MM.1S (cell line): ENCODE measurements around the gene WDR31.

ENCODE experiments used
- EZH2 ChIP-seq: fragments of 300-600 bp; sonication (generic); optimal IDR thresholded peaks from 2 replicates; pipeline ENCODE3; 2017; ENCODE audit warnings: low read depth, mild to moderate bottlenecking, antibody characterized with exemption, low read length, mixed read lengths
- EZH2phosphoT487 ChIP-seq: fragments of 300-600 bp; sonication (generic); IDR thresholded peaks from 2 replicates; pipeline ENCODE4 v1.6.1; 2018; ENCODE audit warnings: antibody characterized with exemption, low read length
- TF ChIP-seq, protein P1 (sequence below): fragments of 300-600 bp; sonication (generic); IDR thresholded peaks from 2 replicates; pipeline ENCODE4 v1.5.1; 2016; ENCODE audit warnings: antibody characterized with exemption, low read length, mixed read lengths

DNA sequence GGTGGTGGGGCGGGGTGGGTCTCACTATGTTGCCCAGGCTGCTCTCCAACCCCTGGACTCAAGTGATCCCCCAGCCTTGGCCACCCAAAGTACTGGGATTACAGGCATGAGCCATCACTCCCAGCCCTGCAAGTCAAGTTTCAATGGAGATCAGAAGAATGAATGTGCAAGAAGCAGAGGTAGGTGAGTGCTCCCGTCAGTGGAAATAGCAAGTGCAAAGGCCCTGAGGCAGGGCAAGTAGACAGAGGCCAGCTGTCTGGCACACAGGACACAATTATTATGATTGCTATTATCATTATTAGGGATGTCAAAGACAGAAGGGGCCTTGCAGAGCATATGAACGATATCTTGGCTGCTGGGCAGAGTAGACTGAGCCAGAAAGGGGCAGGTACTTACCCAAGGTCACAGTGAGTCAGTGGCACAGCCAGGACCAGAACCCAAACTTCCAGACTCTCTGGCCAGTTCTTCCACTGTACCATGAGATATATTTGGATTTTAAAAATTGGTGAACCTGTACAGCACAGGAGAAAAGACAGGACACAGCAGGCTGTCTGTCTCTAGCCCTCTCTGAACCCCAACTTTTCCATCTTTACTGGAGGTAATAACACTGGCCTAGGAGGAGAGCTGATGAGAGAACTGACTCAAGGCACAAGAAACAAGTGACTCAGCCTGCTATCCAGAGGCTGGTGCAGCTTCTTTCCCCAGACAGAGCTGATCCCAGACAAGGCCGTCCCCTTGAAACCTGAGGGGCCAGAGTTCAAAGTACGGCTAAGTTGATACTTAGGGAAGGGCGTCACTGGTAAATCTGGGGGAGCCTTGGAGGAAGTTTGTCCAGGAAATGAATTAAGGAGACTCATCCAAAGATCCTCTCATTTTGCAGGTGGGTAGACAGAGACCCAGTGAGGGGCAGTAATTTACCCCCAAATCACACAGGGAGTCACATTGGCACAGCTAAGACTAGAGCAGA, 35.3 kb upstream of the WDR31 start:
- TF ChIP-seq, protein P1, sequence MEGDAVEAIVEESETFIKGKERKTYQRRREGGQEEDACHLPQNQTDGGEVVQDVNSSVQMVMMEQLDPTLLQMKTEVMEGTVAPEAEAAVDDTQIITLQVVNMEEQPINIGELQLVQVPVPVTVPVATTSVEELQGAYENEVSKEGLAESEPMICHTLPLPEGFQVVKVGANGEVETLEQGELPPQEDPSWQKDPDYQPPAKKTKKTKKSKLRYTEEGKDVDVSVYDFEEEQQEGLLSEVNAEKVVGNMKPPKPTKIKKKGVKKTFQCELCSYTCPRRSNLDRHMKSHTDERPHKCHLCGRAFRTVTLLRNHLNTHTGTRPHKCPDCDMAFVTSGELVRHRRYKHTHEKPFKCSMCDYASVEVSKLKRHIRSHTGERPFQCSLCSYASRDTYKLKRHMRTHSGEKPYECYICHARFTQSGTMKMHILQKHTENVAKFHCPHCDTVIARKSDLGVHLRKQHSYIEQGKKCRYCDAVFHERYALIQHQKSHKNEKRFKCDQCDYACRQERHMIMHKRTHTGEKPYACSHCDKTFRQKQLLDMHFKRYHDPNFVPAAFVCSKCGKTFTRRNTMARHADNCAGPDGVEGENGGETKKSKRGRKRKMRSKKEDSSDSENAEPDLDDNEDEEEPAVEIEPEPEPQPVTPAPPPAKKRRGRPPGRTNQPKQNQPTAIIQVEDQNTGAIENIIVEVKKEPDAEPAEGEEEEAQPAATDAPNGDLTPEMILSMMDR = no peak
- TF ChIP-seq EZH2phosphoT487 = no peak
- TF ChIP-seq EZH2 = no peak
